CD4-positive, alpha-beta T cell treated with Interleukin-4 for 4 hours (primary cell): Measurements from ENCODE around the gene ZNF521.

Source experiments
- DNase-seq: peaks from one replicate; pipeline ENCODE4 v3.0.0-alpha.2; 2020

The ZNF521 gene

GRCh38 chr18:25121442-25121841 is 230.5 kb downstream of the ZNF521 start:
- DNase-seq = no peak

GRCh38 chr18:25113566-25113965 is 238.4 kb downstream of the ZNF521 start:
- DNase-seq = no peak

GRCh38 chr18:25112821-25113434 is 239.0 kb downstream of the ZNF521 start:
- no peak for DNase-seq

- no peak for DNase-seq
Observed at GRCh38 chr18:25111377-25112288, 240.3 kb downstream of the ZNF521 start.

- DNase-seq = no peak
Observed at GRCh38 chr18:25109484-25109883, 242.5 kb downstream of the ZNF521 start.

- no peak for DNase-seq
Observed at GRCh38 chr18:25103468-25104155, 248.4 kb downstream of the ZNF521 start.

GRCh38 chr18:25102662-25103061 is 249.3 kb downstream of the ZNF521 start:
- DNase-seq = no peak

GRCh38 chr18:25100418-25100817 is 251.5 kb downstream of the ZNF521 start:
- no peak for DNase-seq

- no peak for DNase-seq
Observed at GRCh38 chr18:25099895-25100294, 252.1 kb downstream of the ZNF521 start.

GRCh38 chr18:25097569-25098056 is 254.4 kb downstream of the ZNF521 start:
- DNase-seq = no peak

GRCh38 chr18:25097057-25097456 is 254.9 kb downstream of the ZNF521 start:
- no peak for DNase-seq

GRCh38 chr18:25093141-25093540 is 258.8 kb downstream of the ZNF521 start:
- DNase-seq = no peak

GRCh38 chr18:25089470-25089869 is 262.5 kb downstream of the ZNF521 start:
- no peak for DNase-seq

- DNase-seq = no peak
Observed at GRCh38 chr18:25086876-25087275, 265.1 kb downstream of the ZNF521 start.

- no peak for DNase-seq
Observed at GRCh38 chr18:25081001-25081400, 271.0 kb downstream of the ZNF521 start.

- DNase-seq = no peak
Observed at GRCh38 chr18:25080211-25080610, 271.8 kb downstream of the ZNF521 start.

GRCh38 chr18:25077944-25078723 is 273.8 kb downstream of the ZNF521 start:
- DNase-seq = no peak

- no peak for DNase-seq
Observed at GRCh38 chr18:25077038-25077943, 274.7 kb downstream of the ZNF521 start.

- DNase-seq = no peak
Observed at GRCh38 chr18:25075783-25076182, 276.2 kb downstream of the ZNF521 start.

- no peak for DNase-seq
Observed at GRCh38 chr18:25075331-25075730, 276.6 kb downstream of the ZNF521 start.

GRCh38 chr18:25074925-25075324 is 277.0 kb downstream of the ZNF521 start:
- DNase-seq = no peak

- no peak for DNase-seq
Observed at GRCh38 chr18:25072205-25072604, 279.8 kb downstream of the ZNF521 start.
